ENCODE measurements around the gene KCNMA1.
"Not testable (repeated sequence)": the region's sequence is repeated elsewhere in the genome, so short reads cannot be mapped to it uniquely, and the experiment has no call there.

The KCNMA1 gene

DNA sequence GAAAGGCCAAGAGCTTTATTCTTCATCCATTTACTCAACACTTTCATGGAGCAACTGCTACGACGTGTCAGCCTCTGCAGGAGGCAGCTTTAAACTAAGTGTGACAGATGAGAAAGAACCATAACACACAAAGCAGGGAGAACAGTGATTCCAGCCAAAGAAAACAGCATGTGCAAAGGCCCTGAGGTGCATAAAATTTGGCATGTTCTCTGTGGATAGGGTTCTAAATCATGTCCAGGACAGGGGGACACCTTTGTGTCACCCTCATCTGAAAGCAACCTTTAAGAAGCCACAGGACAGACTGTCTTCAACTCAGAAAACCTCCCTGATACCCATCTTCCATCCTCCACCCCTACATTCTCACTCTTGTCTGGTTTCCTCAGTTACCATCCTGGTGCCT lies 116.6 kb downstream of the KCNMA1 start:
- TF ChIP-seq, protein P1, sequence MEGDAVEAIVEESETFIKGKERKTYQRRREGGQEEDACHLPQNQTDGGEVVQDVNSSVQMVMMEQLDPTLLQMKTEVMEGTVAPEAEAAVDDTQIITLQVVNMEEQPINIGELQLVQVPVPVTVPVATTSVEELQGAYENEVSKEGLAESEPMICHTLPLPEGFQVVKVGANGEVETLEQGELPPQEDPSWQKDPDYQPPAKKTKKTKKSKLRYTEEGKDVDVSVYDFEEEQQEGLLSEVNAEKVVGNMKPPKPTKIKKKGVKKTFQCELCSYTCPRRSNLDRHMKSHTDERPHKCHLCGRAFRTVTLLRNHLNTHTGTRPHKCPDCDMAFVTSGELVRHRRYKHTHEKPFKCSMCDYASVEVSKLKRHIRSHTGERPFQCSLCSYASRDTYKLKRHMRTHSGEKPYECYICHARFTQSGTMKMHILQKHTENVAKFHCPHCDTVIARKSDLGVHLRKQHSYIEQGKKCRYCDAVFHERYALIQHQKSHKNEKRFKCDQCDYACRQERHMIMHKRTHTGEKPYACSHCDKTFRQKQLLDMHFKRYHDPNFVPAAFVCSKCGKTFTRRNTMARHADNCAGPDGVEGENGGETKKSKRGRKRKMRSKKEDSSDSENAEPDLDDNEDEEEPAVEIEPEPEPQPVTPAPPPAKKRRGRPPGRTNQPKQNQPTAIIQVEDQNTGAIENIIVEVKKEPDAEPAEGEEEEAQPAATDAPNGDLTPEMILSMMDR (IDR thresholded peaks at IDR 0.05; ENCODE audit: low read depth, low read length): no peak
- no peak for DNase-seq (ENCODE audit: extremely low read depth, low read depth)

DNA sequence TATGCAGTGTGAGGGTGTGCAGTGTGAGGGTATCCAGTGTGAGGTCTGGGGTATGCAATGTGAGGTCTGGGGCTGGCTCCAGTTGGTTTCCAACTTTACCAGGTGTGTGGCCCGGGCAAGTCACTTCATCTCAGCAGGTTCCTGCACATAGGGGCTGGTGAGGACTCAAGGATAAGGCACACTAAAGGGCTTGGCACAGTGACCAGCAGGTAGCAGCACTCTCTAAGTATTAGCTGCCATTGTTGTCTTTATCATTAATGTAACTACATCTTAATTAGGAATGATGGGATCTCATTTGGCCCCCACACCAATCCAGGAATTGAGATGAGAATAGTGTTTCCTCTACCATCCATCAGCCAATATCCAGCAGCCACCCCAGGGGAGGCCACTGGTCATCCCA lies 117.3 kb downstream of the KCNMA1 start:
- DNase-seq (ENCODE audit: extremely low read depth, low read depth): no peak
- TF ChIP-seq, protein P1 (IDR thresholded peaks at IDR 0.05; ENCODE audit: low read depth, low read length): no peak

DNA sequence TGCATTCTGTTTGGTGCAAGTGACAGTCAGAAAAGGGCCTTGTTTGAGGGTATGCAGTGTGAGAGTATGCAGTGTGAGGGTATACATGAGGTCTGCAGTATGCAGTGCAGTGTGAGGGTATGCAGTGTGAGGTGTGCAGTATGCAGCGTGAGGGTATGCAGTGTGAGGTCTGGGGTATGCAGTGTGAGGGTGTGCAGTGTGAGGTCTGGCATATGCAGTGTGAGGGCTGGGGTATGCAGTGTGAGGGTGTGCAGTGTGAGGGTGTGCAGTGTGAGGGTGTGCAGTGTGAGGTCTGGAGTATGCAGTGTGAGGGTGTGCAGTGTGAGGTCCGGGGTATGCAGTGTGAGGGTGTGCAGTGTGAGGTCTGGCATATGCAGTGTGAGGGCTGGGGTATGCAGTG lies 117.8 kb downstream of the KCNMA1 start:
- not testable (repeated sequence) for DNase-seq (ENCODE audit: extremely low read depth, low read depth)

DNA sequence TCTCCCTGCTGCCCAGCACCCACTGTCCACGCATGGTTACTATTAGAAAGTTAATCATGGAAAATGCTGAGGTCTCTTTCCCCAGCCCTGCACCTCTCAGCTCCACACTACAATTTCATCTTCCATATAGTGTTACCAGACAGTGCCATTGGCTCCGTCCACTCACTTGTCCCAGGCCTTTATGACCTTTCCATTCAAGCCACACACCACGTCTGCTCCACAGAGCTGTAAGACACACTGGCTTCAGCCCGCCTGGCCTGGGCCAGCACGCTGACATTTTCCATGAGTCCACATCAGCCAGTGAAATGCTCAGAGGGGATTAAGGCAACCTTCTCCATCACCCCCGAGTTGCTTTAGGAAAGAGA lies 118.7 kb downstream of the KCNMA1 start:
- TF ChIP-seq, protein P1 (IDR thresholded peaks at IDR 0.05; ENCODE audit: low read depth, low read length): no peak
- DNase-seq (ENCODE audit: extremely low read depth, low read depth): no peak

DNA sequence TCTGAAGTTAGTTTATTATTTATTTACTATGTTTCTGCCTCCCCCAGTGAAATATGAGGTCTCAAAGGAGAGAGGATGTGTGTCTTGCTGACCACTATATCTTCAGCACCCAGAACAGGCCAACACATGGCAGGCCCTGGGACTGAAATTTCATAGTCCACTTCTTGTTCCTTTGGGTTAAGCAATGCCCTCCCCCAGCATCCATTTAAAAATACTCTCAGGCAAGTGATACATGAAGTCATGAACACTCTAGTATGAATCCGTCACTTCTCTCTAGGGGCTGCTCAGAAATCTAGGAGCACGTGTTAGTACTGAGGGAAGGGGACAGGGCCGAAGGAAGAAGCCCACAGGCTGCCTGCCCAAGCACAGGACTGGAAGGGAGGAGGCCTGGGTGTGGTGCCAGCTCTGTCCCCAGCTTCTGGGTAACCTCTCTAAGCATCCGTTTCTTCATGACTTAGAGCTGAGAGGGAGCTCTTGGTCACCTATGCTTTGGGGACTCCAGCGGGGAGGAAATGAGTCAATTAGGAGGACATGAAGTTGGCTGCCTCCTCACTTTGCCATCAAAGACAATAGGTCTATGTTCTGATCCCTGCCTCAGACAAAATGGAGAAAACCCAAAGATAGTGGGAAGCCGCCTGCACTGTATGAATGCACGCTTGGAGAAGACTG lies 119.2 kb downstream of the KCNMA1 start:
- TF ChIP-seq, protein P1 (IDR thresholded peaks at IDR 0.05; ENCODE audit: low read depth, low read length): no peak
- DNase-seq (ENCODE audit: extremely low read depth, low read depth): no peak

GRCh38 chr10:77516575-77516974 lies 121.0 kb downstream of the KCNMA1 start:
- TF ChIP-seq, protein P1 (IDR thresholded peaks at IDR 0.05; ENCODE audit: low read depth, low read length): no peak
- DNase-seq (ENCODE audit: extremely low read depth, low read depth): no peak

DNA sequence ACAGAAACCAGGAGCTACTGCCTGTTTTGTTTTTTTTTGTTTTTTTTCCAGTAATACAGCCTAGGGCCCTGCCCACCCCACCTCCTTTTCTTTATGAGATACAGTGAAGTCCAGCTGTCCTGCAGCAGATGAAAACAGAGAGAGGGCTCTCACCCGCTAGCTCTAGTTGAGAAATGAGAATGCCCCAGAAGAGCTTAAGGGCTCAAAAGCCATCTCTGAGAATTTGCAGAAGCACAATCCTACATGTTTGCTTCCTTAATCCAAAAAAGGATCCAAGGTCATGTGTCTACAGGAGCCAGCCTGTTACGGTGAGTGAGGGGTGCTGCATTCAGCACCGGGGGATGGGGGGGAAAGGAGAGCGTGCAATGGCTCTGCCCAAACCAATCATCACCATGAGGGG lies 122.7 kb downstream of the KCNMA1 start:
- TF ChIP-seq, protein P1 (IDR thresholded peaks at IDR 0.05; ENCODE audit: low read depth, low read length): no peak
- DNase-seq (ENCODE audit: extremely low read depth, low read depth): no peak

- DNase-seq (ENCODE audit: extremely low read depth, low read depth): no peak
- TF ChIP-seq, protein P1 (IDR thresholded peaks at IDR 0.05; ENCODE audit: low read depth, low read length): no peak
Measured at GRCh38 chr10:77513781-77514331, 123.8 kb downstream of the KCNMA1 start.

Data from AG09319 (cell line).